Fibroblast of lung (primary cell): ENCODE results near the gene SORBS1.

Experiments
- EZH2 ChIP-seq: IDR thresholded peaks from 2 replicates; pipeline ENCODE4 v1.5.1; 2012; ENCODE audit warnings: low read length, control low read depth, mild to moderate bottlenecking; ENCODE audit errors: missing control alignments
- TF ChIP-seq, protein P1 (sequence below), 2 donors: IDR thresholded peaks in 1 of 2; conservative IDR thresholded peaks in 1 of 2; 1 replicate in 1 of 2; 2 replicates in 1 of 2; pipeline ENCODE4 v1.5.1; 2011 to 2012; ENCODE audit warnings: low read length in 2 of 2, control low read depth in 1 of 2, inconsistent platforms in 1 of 2, low read depth in 1 of 2, mild to moderate bottlenecking in 1 of 2

DNA sequence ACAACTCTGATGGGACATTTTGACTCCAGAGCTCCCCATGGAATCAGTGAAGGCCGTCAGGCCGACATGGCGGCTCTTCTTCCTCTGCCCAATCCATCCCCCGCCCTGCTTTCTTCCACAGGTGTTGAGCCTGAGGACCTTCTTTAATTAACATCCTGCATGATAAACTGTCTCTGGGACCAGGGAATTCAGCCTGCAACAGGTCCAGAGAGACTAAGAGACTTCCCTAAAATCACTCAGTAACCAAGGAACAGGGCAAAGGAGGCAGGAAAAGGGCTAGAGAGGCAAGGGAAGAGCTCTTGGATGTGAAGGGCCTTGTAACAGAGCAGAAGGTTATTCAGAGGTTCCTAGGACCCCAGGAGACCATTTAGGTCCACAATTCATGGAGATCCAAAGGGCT is 264.4 kb downstream of the SORBS1 start:
- TF ChIP-seq, protein P1, sequence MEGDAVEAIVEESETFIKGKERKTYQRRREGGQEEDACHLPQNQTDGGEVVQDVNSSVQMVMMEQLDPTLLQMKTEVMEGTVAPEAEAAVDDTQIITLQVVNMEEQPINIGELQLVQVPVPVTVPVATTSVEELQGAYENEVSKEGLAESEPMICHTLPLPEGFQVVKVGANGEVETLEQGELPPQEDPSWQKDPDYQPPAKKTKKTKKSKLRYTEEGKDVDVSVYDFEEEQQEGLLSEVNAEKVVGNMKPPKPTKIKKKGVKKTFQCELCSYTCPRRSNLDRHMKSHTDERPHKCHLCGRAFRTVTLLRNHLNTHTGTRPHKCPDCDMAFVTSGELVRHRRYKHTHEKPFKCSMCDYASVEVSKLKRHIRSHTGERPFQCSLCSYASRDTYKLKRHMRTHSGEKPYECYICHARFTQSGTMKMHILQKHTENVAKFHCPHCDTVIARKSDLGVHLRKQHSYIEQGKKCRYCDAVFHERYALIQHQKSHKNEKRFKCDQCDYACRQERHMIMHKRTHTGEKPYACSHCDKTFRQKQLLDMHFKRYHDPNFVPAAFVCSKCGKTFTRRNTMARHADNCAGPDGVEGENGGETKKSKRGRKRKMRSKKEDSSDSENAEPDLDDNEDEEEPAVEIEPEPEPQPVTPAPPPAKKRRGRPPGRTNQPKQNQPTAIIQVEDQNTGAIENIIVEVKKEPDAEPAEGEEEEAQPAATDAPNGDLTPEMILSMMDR (conservative IDR thresholded peaks at IDR 0.05 in 1 of 2, IDR thresholded peaks at IDR 0.05 in 1 of 2; ENCODE audit: low read depth in 1 of 2, low read length in 2 of 2) = no peak
- no peak for TF ChIP-seq EZH2
